ENCODE results near the gene GSTO2. TPM values are rescaled to one million over a fixed set of nuclear protein-coding genes. Genes with fewer than 3 reads are reported as not detected.

The GSTO2 gene
- total RNA-seq, 1 experiment from 2014 or later, result 1.1 TPM

- Histone ChIP-seq H3K4me1 (peaks cover 21% of the 10 kb centered on the region), H3K4me3 (ENCODE audit: low read depth, low read length) (no peak overlapping the region), H3K9me3 (no peaks in the 10 kb centered on the region), H3K36me3 (ENCODE audit: control insufficient read depth, insufficient read depth, low read length) (no peaks in the 10 kb centered on the region), H3K27me3 (replicated peaks; ENCODE audit: control insufficient read depth, insufficient read depth, low read length) (no peaks in the 10 kb centered on the region)
- ChIA-PET CTCF (no interaction called here), POLR2A (interaction anchor here (0.6 kb wide), 1 partner anchor 25 kb away, joined by 5 read pairs; no protein-coding TSS in a partner anchor)
- peak overlapping the region; percentile 96 for H3K27ac Mint-ChIP-seq (ENCODE audit: unreplicated experiment)
- no TSS peak for BruUV-seq (replicated peaks)
- H3K4me3 Mint-ChIP-seq (ENCODE audit: unreplicated experiment), result no peak overlapping the region
- H3K27me3 Mint-ChIP-seq (ENCODE audit: insufficient read depth, unreplicated experiment), result no peaks in the 10 kb centered on the region
- intact Hi-C loops (cut with micrococcal nuclease; ENCODE audit: unreplicated experiment), result no loop called here
- DNase-seq, result no peak
- TF ChIP-seq CTCF (IDR thresholded peaks at IDR 0.05; ENCODE audit: insufficient read depth in 1 of 2, low read depth in 1 of 2, low read length in 1 of 2, severe bottlenecking in 1 of 2, unreplicated experiment in 1 of 2), result no peak
- H3K4me1 Mint-ChIP-seq (ENCODE audit: low read depth, unreplicated experiment), result peaks cover 14% of the 10 kb centered on the region
- H3K9me3 Mint-ChIP-seq (ENCODE audit: unreplicated experiment), result no peaks in the 10 kb centered on the region
- peaks cover 11% of the 10 kb centered on the region for H3K36me3 Mint-ChIP-seq (ENCODE audit: insufficient read depth, unreplicated experiment)
Observed at GRCh38 chr10:104230490-104230889, 38.5 kb upstream of the GSTO2 start.

- H3K27ac Mint-ChIP-seq (ENCODE audit: unreplicated experiment), result peak within 1 kb of the TSS; percentile 96
- peak; percentile 99 to 100 for DNase-seq
- Histone ChIP-seq H3K4me3 (ENCODE audit: low read depth, low read length) (peak within 1 kb of the TSS; percentile 99), H3K4me1 (peaks cover 26% of the 10 kb centered on the region), H3K9me3 (no peaks in the 10 kb centered on the region), H3K36me3 (ENCODE audit: control insufficient read depth, insufficient read depth, low read length) (no peaks in the 10 kb centered on the region), H3K27me3 (replicated peaks; ENCODE audit: control insufficient read depth, insufficient read depth, low read length) (no peaks in the 10 kb centered on the region)
- H3K9me3 Mint-ChIP-seq (ENCODE audit: unreplicated experiment), result no peaks in the 10 kb centered on the region
- peaks cover 19% of the 10 kb centered on the region for H3K4me1 Mint-ChIP-seq (ENCODE audit: low read depth, unreplicated experiment)
- ChIA-PET POLR2A (interaction anchor here (0.6 to 1.5 kb wide), 3 partner anchors 23 to 949 kb away, joined by 3 to 8 read pairs (median 5); partner anchors contain the start of genes GSTO1 and SFR1), CTCF (interaction anchor here (0.7 kb wide), 1 partner anchor 72 kb away, joined by 3 read pairs; no protein-coding TSS in a partner anchor)
- intact Hi-C loops (cut with micrococcal nuclease; ENCODE audit: unreplicated experiment), result loop anchor here (1.0 kb wide), 2 partner anchors 21 to 37 kb away; partner anchors contain the start of gene GSTO2
- peak within 1 kb of the TSS; percentile 88 for H3K4me3 Mint-ChIP-seq (ENCODE audit: unreplicated experiment)
- no peaks in the 10 kb centered on the region for H3K27me3 Mint-ChIP-seq (ENCODE audit: insufficient read depth, unreplicated experiment)
- no TSS peak for BruUV-seq (replicated peaks)
- peaks cover 11% of the 10 kb centered on the region for H3K36me3 Mint-ChIP-seq (ENCODE audit: insufficient read depth, unreplicated experiment)
- TF ChIP-seq CTCF (IDR thresholded peaks at IDR 0.05; ENCODE audit: insufficient read depth in 1 of 2, low read depth in 1 of 2, low read length in 1 of 2, severe bottlenecking in 1 of 2, unreplicated experiment in 1 of 2), result no peak
Observed at GRCh38 chr10:104231784-104232612, 37.0 kb upstream of the GSTO2 start, which contains the start of gene CFAP43. Gene CFAP43 (minus strand): TSS chr10:104232364. CDS start chr10:104232246, 118 bp downstream.

- no peak for DNase-seq
- ChIA-PET CTCF (no interaction called here), POLR2A (interaction anchor here (1.5 kb wide), 1 partner anchor 22 kb away, joined by 5 read pairs; the partner anchor contains the start of gene GSTO1)
- peak overlapping the region; percentile 99 for H3K4me3 ChIP-seq (ENCODE audit: low read depth, low read length)
- no peaks in the 10 kb centered on the region for H3K9me3 ChIP-seq
- no peak for TF ChIP-seq CTCF (IDR thresholded peaks at IDR 0.05; ENCODE audit: insufficient read depth in 1 of 2, low read depth in 1 of 2, low read length in 1 of 2, severe bottlenecking in 1 of 2, unreplicated experiment in 1 of 2)
- no TSS peak for BruUV-seq (replicated peaks)
- H3K27me3 ChIP-seq (replicated peaks; ENCODE audit: control insufficient read depth, insufficient read depth, low read length), result no peaks in the 10 kb centered on the region
- intact Hi-C loops (cut with micrococcal nuclease; ENCODE audit: unreplicated experiment), result loop anchor here (1.0 kb wide), 2 partner anchors 21 to 37 kb away; partner anchors contain the start of gene GSTO2
- H3K27me3 Mint-ChIP-seq (ENCODE audit: insufficient read depth, unreplicated experiment), result no peaks in the 10 kb centered on the region
- H3K4me1 Mint-ChIP-seq (ENCODE audit: low read depth, unreplicated experiment), result peaks cover 26% of the 10 kb centered on the region
- H3K36me3 ChIP-seq (ENCODE audit: control insufficient read depth, insufficient read depth, low read length), result no peaks in the 10 kb centered on the region
- H3K27ac Mint-ChIP-seq (ENCODE audit: unreplicated experiment), result peak overlapping the region; percentile 96
- peak overlapping the region; percentile 88 for H3K4me3 Mint-ChIP-seq (ENCODE audit: unreplicated experiment)
- H3K36me3 Mint-ChIP-seq (ENCODE audit: insufficient read depth, unreplicated experiment), result peaks cover 11% of the 10 kb centered on the region
- peaks cover 33% of the 10 kb centered on the region for H3K4me1 ChIP-seq
- H3K9me3 Mint-ChIP-seq (ENCODE audit: unreplicated experiment), result no peaks in the 10 kb centered on the region
Observed at GRCh38 chr10:104232613-104233102, 36.3 kb upstream of the GSTO2 start.
